GM19395 (cell line): ENCODE results near the gene GAREM1.

Experiments
- ATAC-seq: cut with Tn5 transposase; IDR thresholded peaks from one replicate; pipeline ENCODE4 v1.9.1; 2021; ENCODE audit warnings: mild to moderate bottlenecking, moderate library complexity; ENCODE audit not compliant: unreplicated experiment

GAREM1 gene

GRCh38 chr18:32425466-32425865 lies 45.2 kb downstream of the GAREM1 start:
- no peak for ATAC-seq

DNA sequence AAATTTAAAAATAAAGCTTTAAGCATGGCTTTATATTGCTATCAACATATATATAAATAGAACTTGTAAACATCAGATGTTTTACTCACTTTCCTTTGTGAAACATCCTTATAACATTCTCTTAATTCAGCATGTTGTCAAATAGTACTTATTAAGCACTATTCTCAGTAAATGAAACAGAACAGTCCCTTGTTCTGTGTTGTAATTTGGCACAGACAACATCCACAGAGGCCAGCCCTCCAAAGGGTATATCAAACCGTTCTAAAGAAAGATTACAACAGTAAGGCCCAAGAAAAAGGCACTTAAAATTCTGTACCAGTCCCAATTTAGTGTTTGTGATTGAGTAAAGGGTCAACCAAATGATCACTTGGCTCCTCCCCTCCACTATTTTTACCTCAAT lies 46.0 kb downstream of the GAREM1 start:
- no peak for ATAC-seq

DNA sequence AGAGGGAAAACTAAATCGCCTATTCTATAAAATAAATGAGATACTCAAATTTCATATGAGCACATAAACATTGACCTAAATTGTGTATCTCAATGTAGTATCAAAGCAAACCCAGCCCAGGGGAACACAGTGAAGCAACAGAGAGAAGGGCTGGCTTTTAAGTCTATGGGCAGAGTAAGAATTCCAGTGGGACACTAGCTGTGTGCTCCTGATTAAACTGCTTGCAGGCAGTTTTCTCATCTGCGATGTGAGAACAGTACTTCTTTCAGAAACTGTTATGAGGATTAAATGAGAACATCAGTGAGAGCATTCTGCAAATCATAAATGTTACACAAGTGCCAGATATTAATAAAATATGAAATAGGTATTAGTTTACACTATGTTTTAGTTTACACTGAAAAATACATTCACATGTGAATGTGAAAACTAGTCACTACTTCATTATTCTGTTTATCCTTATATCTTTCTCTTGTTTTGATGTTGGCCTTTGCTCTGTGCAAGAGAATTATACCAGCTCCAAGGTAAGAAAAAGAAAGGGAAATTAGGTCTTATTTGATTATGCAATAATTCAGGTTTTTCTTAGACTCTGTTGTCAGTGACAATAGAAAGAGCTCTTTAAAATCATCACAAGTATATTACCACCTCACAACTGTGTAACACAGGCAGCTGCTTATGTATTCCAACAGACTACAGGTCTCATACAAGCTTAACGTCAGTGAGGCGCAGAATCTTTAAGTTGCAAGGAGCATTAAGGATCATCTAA lies 47.5 kb downstream of the GAREM1 start:
- no peak for ATAC-seq

DNA sequence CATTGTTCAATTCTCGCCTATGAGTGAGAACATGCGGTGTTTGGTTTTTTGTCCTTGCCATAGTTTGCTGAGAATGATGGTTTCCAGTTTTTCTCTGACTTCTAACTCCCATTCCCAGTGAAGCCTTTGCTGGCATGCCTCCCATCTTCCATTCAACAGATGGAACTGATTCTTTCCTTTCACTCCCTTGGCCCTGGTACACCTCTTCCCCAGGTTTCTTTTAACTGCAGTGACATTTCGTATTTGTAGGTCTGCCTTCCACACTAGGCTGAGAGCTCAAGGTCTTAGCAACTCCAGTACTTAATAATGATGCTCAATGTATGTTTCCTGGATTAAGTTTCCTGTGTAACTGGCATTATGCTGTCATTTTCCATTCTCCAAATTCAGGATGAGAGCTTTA lies 48.5 kb downstream of the GAREM1 start:
- ATAC-seq: no peak

DNA sequence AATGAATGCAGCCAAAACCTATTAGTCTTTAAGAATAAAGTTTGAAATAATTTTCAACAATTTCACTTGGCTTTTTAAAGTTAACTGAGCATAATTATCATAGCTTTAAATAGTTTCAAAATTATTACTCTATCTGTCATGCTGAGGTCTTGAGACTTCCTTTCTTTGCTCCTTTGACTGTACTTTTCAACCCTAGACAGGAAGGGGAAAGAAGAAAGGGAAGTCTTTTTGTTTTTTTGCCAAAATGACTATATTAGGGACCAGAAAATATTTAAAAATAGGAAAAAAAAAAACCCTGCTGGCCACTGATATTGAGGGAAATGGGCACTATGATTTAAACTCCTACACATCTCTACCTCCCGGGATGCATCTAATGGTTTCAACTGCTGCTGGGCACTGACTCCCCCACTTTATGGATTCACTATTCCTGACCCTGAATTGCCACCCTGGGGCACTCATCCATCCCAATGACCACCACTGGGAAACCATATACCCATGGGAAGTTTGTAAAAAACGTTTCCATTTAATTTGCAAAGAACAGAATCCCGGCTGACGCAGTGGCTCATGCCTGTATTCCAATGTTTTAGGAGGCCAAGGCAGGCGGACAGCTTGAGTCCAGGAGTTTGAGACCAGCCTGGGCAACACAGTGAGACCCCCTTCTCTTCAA lies 50.5 kb downstream of the GAREM1 start:
- ATAC-seq: no peak

- no peak for ATAC-seq
These were observed 52.5 kb downstream of the GAREM1 start for GRCh38 chr18:32418148-32418547.

GRCh38 chr18:32405588-32405987 lies 65.1 kb downstream of the GAREM1 start:
- no peak for ATAC-seq

DNA sequence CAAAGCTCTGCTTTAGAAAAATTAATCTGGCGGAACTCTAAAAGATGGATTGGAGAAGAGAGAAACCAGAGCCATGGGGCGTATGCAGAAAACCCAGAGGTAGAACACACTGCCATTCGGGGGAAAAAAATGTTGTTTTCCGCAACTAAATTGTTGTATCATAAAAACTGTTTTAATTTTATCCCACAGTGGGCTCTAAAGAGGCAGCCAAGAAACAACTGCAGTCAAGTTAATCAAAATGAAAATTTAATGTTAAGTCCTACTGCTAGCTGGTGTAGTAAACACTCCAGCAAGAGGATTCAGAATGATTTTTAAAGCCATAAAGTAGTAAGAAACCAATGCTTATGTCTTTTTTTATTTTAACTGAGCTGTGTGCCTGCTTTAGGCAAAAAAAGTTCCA lies 69.1 kb downstream of the GAREM1 start:
- no peak for ATAC-seq

DNA sequence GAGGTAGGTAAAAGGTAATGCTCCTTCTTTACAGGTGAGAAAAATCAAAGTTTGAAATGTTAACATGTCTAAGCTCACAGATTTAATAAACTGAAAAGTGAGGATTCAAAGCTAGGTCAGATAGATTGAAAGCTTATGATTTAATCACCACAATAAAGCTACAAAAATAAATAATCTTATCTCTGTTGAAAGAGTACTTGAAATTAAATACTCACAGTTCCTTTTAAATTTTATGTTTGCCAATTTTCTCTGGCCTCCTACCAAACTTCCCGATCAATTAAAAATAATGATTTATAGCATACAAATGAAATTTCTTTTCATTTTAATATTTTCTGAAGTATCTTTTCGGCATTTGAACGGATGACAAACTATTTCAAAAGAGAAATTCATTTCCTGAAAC lies 77.3 kb downstream of the GAREM1 start:
- no peak for ATAC-seq

- ATAC-seq: no peak
These were observed 79.6 kb downstream of the GAREM1 start for GRCh38 chr18:32391126-32391525.

GRCh38 chr18:32389858-32390257 lies 80.8 kb downstream of the GAREM1 start:
- ATAC-seq: no peak

DNA sequence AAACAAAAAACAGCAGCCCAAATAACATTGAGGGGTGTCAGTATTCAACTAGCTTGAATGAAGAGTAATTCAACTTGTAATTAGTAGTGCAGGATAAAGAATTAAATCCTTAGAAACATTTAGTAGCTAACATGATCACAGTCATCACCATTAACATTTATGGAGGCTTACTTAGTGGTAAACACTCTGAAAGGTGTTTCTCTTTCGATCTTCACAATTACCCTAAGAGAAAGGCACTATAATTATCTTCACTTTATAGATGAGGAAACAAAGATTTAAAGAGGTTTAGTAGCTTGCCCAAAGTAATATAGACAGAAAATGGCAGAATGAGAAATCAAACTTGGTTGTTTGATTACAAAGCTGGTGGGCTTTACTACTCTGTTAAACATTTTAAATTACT lies 81.5 kb downstream of the GAREM1 start:
- no peak for ATAC-seq

GRCh38 chr18:32386471-32386870 lies 84.2 kb downstream of the GAREM1 start:
- no peak for ATAC-seq

DNA sequence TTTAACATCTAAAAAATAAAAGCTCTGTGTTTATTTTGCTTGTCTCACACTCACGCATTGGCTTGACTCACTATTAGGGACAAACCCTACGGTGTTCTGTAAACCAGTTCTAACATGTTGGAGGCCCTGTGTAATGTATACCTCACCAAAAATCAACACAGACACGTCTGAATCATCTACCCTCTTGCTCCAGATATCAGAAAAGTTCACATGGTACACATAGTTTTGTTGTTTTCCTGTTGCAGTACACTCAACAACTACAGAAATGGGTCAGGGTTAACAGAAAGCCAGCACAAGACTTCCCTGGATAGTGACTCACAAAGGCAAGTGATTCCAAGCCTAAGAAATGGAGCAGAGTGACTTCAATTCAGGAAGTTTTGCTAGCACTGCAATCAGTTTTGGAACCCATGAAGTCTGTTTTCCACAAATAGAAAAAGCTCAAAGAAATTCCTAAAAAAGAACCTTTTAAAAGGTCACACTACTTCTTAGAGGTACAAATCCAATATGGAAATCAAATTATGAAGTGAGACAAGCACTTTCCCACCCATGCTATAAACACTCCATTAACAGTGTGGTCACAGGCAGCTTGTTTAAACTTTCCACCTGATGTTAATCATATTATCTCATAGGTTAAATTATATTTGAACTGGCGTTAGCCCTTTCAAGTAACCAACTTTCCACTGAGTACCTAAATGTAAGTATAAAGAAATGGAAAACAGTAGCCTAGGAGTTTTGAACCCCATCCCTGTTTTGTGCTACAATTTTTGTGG lies 87.4 kb downstream of the GAREM1 start:
- ATAC-seq: no peak

- no peak for ATAC-seq
These were observed 88.9 kb downstream of the GAREM1 start for GRCh38 chr18:32381761-32382160.

DNA sequence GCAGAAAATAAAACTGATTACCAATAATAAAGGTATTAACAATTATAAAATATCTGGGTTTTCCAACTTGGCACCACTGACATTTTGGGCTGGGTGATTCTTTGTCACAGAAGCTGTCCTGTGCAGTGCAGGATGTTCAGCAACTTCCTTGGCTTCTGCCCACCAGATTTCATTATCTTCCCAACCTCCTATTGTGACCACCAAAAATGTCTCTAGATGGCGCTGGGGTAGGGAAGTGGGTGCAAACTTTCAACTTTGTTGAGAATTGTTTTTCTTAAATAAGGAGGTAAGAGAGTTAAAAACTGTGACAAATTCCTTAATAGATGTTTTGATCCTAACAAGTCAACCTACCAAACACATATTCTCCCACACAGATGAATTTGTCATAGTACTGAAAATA lies 90.1 kb downstream of the GAREM1 start:
- no peak for ATAC-seq

DNA sequence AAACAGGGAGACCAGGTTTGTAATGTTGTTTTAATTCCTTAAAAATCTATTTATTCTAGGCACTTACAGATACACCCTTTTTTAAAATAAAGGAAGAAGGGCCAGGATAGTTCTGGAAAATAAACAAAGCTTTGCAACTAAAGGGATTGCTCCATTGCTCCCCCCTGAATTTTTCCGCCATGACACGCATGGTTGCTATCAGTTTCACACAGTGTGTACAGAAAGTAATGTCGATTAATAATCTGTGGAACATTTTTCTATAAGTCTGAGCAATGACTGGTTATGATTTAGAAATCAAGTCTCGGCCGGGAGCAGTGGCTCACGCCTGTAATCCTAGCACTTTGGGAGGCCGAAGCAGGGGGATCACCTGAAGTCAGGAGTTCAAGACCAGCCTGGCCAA lies 90.8 kb downstream of the GAREM1 start:
- no peak for ATAC-seq

- ATAC-seq: no peak
These were observed 92.0 kb downstream of the GAREM1 start for GRCh38 chr18:32378705-32379104.

DNA sequence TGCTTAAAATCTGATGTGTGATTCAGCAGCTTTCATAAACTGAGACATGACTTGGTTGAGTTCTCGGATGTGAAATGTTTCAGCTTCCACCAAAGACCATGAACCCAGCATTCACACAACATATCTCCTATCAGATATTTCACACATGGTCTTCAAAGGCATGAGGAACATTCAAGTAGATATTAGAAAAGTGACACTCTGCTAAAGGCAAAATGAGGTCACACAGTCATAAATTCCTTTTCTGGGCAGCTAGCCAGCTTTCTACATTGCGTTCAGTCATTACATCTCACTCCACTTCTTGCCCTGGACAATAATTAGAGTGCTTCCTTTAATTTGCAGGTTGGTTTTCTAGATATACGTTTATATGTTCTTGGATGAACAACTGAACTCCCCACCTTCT lies 96.7 kb downstream of the GAREM1 start:
- ATAC-seq: no peak

DNA sequence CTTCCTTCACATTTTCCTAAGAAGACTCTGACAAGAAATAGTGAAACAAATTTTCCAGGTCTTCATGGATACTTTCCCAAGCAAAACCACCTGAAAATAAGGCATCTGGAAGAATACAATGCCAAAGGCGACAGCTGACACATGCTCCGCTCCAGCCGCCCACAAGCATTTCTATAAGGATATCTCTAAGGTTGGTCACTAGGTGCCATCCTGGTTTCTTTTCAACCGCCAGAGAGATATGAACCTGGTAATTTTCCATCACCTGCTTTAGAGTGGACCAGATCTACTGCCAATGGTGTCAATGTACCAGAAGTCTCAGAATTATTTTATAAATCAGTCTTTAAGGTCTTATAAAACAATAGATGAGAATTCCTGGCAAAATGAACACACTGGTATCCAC lies 97.2 kb downstream of the GAREM1 start:
- no peak for ATAC-seq

DNA sequence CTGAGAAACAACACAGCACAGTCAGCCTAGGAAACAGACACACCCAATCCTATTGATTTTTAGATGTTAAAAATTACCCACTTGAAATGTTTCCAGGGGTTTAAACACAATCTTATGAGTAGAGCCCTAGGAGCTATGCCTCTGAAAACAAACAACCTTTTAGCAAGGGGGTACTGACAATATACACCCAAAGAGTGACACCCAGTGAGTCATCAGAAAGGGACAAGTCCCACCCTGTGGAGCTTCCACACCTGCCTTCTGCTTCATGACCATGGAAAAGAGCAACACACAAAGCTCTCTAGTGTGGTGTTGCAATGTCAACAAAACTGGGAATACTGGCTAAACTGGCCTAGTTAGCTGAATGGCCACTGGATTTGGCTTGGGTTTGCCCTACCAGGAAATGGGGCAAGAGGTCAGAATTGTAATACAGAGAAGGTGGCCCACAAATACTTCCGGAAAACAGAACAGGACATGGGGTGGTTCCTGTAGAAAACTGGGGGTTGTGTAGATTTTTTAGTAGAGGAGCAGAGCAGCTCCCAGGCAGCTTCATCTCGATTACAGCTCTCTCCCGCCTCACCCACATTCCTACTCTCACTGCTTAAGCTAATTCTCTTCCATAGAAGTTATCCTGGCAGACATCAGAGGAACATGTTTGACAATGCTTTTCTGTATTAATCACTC lies 98.2 kb downstream of the GAREM1 start:
- ATAC-seq: no peak

DNA sequence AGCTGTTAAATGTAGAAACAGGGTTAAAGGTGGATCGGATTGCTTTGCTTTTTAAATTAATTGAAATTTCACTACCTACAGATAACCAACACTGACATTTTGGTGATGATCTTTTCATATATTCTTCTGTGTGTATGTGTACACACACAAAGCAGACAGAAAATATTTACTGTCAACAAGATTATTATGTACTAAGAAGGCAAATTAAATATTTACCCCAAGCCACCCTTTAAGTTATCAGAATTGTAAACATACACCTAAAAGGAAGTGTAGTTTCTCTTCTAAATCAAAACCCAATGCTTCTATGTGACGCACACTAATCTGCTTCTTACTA lies 98.7 kb downstream of the GAREM1 start:
- ATAC-seq: no peak
